ENCODE results near the gene TBC1D22A. TPM values are rescaled to one million over a fixed set of nuclear protein-coding genes. Genes with fewer than 3 reads are reported as not detected.

Gene TBC1D22A
- polyA plus RNA-seq, 3 donors, result 15.4 to 16.5 (median 15.9) TPM

DNA sequence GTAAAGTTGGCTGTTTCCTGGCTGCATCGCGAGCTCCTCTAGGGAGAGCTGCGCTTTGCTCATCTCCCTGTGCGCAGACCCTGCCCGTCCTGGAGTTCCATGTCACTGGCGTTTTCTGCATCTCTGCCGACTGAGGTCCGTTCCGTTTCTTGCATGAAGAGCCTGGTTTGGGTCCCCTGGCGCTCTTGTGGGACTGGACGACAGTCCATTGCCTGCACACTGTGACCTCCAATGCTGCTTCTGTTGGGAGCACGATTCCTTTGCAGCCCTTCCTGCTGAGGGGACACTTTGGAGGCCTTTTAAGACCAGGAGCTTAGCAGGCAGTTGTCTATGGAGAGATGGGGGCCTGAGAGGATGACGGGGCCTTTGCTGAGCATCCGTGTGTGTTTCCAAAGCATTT is 90.3 kb downstream of the TBC1D22A start:
- DNase-seq (ENCODE audit: low read depth in 3 of 3, low spot score in 2 of 3), result no peak

DNA sequence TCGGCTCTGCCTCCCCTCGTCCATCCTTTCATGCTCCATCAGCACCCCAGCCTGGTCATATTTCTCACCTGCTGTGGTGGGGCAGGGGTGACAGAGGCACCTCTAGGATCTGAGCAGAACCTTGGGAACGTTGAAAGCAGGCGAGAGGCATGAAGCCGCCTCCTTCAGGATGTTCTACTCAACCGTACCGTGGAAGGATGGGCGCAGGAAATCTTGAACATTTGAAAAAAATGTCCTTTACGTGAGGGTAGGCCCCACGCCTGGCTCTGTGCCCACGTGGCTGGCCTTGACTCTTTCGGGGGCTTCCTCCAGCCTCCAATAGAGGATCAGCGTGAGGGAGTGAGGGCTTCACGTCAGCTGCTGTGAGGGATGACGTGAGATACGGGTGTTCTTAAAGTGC is 90.7 kb downstream of the TBC1D22A start:
- no peak for DNase-seq (ENCODE audit: low read depth in 3 of 3, low spot score in 2 of 3)

DNA sequence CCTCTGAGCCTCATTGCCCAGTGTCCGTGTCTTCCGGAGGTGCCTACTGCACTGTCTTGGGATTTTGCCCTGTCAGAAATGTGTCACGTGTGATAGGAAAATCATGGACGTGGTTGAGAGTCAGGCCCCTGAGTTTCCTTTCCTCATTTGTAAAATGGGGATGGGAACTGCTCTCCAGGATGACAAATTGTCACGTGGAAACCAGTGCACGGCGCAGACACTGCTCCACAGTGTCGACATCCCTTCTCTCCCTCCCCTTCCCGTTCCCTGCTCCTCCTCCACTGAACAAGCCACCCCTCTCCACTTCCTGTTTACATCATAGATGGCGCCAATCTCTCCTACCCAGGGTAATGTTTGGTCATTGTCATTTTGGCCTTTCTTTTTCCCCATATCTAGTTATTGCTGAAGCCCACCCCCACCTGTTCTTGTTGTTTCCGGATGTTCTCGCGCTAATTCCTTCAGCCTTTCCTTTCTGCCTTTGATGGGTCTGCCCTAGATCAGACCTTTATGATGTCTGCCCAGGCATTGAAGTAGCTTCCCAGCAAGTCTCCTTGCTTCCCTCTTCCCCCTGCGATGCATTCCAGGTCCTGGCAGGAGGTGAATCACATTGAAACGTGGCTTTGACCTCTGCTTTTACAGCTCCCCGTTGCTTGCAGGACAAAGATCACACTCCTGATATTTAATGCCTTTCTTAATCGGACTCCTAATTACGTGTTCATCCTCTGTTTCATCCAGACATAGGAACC is 91.8 kb downstream of the TBC1D22A start:
- DNase-seq (ENCODE audit: low read depth in 3 of 3, low spot score in 2 of 3), result no peak

GRCh38 chr22:46855681-46856080 is 93.2 kb downstream of the TBC1D22A start:
- DNase-seq (ENCODE audit: low read depth in 3 of 3, low spot score in 2 of 3), result no peak

DNA sequence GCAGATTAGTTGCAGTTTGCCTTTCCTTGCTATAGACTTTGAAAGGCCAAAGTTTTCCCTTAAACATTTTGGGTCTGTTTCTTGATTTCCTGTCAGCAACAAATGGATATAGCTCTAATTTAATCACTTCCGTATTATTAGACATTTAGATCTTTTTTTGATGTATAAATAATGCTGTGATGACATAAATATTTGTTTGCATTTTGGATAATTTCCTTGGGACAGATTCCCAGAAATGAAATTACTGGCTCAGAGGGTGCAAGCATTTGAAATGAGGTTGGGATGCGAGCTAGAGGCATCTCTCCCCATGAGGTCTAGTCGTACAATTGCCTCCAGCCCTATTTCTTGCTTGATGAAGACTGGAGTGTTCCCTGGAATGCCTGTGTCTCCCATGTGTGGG is 94.2 kb downstream of the TBC1D22A start:
- DNase-seq (ENCODE audit: low read depth in 3 of 3, low spot score in 2 of 3), result no peak

DNA sequence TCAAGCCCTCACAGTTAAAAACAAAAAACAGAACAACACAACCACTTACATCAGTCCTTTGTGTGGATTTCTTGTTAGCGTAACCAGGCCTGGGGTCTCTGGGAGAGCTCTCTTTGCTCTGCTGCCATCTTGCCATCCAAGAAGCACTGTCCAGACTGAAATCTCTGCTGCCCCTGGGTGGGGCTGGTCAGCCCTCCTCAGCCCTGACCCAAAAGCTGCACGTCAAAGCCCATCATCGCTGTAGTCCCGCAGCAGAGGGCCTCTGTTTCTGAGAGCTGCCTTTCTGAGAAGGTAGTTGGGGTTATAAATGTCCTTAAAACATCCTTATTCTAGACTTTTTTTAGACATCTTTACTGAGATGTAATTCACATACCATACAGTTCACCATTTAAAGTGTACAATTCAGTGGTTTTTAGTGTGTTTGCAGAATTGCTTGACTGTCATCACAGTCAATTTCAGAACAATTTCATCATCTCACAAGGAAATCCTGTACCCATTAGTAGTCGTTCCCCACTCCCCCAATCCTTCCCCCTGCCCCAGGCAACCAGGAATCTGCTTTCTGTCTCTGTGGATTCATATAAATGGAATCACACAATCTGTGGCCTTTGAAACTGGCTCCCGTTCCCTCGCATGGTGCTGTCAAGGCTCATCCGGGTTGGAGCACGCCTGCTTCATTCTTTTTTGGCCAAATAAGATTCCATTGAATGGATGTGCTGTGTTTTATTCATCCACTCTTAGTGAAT is 94.9 kb downstream of the TBC1D22A start:
- DNase-seq (ENCODE audit: low read depth in 3 of 3, low spot score in 2 of 3), result no peak

DNA sequence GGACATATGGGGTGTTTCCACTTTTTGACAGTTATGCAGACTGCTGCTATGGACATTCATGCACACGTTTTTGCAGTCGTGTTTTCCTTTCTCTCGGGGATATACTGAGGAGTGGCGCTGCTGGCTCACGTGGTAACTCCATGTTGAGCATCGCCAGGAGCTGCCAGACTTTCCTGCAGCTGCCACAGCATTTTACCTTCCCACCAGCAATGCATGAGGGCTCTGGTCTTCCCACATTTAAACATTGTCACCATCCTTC is 95.4 kb downstream of the TBC1D22A start:
- no peak for DNase-seq (ENCODE audit: low read depth in 3 of 3, low spot score in 2 of 3)

DNA sequence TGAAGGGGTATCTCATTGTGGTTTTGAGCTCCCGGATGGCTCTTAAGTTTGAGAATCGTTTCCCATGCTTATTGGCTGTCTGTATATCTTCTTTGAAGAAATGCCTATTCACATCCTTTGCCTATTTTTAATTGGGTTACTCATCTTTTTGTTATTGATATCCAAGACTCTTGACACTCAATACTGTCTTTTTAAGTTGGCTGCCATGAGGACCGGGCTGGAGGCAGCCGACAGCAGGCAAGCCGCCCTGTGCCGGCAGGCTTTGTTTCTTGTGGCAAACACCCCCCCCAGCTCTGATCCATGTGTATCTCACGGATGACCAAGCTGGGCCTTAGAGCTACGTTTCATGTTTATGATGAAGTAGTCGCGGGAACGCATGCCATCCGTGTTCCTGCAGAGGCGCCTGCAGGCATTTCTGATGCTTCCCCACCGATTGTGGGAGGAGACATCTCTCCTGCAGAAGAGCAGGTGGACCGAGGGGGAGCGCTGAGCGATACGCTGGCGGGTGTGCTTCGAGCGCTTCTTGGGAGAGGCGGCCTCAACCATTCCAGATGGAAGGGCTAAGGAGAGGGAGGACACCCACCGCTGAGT is 95.8 kb downstream of the TBC1D22A start:
- no peak for DNase-seq (ENCODE audit: low read depth in 3 of 3, low spot score in 2 of 3)

GRCh38 chr22:46860562-46860961 is 98.1 kb downstream of the TBC1D22A start:
- no peak for DNase-seq (ENCODE audit: low read depth in 3 of 3, low spot score in 2 of 3)

GRCh38 chr22:46861468-46862367 is 99.3 kb downstream of the TBC1D22A start:
- no peak for DNase-seq (ENCODE audit: low read depth in 3 of 3, low spot score in 2 of 3)

- DNase-seq (ENCODE audit: low read depth in 3 of 3, low spot score in 2 of 3), result no peak
Measured at GRCh38 chr22:46862418-46863324, 100.2 kb downstream of the TBC1D22A start.

DNA sequence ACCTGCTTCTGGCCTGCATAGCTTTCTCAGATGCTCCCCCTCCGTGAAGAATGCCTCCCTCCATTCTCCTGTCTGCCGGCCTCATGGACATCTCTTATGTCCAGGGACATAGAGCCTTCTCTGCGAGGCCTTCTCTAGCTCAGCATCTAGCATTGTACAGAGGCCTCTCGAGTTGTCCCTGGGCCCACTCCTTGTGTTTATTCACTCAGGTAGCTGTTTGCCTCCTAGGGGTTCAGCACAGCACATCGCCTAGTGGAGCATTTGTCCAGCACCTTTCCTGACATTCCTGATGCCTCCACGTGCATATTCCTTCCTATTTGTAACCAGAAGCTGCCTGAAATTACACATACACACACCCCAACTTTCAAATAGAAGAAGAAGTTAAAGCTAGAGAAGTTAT is 101.3 kb downstream of the TBC1D22A start:
- DNase-seq (ENCODE audit: low read depth in 3 of 3, low spot score in 2 of 3), result no peak

DNA sequence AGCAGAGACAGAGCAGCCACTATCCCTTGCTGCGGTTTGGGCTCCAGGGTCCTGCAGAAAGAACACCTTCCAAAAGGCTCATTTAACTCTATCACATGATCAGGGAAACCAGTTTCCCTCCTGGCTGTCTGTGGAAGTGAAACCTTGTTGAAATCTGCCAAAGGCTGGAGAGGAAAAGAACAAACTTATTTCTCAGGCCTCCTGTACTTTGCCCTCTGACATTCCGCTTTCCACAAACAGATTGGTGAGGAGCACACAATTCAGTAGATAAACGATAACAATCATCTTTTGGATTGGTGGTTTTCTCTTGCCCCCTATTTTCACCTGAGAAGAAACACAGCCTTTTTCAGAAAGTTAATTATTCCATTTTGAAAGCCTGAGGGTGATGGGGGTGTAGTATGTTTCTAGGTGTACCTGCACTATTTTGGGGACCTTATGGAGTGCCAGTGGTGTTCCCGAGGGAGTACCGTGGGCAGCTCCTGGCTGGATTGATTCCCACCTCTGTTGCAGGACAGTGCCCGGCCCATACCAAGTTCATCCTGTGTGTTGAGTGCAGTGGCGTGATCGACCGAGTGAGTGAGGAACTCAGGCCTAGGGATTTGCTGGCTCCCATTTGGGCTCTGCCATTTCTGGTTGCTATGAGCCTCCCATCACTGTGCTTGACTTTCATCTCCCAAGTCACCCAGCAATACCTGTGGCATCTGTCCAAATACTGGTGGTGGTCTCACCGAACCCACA is 102.0 kb downstream of the TBC1D22A start:
- no peak for DNase-seq (ENCODE audit: low read depth in 3 of 3, low spot score in 2 of 3)

DNA sequence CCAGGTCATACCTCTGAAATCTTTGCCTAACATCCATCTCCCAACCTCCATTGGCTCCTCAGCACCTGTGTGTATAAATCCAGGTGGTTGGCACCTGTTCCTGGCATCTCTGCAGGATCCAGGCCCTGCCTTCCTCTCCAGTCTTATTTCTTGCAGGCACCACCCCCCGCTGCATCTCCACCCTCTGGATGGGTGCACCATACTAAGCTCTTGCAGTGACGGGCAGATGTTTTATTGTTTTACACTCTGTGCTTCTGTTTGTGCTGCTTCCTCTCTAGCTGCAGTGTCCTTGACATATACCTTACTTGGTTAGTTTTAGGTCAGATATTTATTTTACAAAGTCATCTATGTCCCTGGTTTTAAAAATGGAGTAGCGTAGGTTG is 102.6 kb downstream of the TBC1D22A start:
- no peak for DNase-seq (ENCODE audit: low read depth in 3 of 3, low spot score in 2 of 3)

GRCh38 chr22:46865642-46866041 is 103.2 kb downstream of the TBC1D22A start:
- DNase-seq (ENCODE audit: low read depth in 3 of 3, low spot score in 2 of 3), result no peak

DNA sequence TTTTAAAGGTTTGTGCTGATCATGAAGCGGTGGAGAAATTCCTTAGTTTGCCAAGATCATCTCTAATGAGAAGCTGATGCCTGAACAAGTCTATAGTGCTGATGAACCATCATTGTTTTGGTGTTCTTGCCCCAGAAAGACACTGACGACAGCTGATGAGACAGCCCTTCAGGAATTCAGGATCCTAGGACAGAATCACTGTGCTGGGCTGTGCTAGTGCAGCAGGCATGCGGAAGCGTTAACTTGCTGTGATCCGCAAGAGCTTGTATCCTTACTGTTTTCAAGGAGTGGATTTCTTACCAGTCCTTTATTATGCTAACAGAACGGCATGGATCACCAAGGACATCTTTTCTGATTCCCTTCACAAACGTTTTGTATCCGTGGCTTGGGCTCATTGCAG is 104.1 kb downstream of the TBC1D22A start:
- no peak for DNase-seq (ENCODE audit: low read depth in 3 of 3, low spot score in 2 of 3)

- DNase-seq (ENCODE audit: low read depth in 3 of 3, low spot score in 2 of 3), result no peak
Measured at GRCh38 chr22:46867106-46867505, 104.7 kb downstream of the TBC1D22A start.

- DNase-seq (ENCODE audit: low read depth in 3 of 3, low spot score in 2 of 3), result no peak
Measured at GRCh38 chr22:46869329-46869728, 106.9 kb downstream of the TBC1D22A start.

DNA sequence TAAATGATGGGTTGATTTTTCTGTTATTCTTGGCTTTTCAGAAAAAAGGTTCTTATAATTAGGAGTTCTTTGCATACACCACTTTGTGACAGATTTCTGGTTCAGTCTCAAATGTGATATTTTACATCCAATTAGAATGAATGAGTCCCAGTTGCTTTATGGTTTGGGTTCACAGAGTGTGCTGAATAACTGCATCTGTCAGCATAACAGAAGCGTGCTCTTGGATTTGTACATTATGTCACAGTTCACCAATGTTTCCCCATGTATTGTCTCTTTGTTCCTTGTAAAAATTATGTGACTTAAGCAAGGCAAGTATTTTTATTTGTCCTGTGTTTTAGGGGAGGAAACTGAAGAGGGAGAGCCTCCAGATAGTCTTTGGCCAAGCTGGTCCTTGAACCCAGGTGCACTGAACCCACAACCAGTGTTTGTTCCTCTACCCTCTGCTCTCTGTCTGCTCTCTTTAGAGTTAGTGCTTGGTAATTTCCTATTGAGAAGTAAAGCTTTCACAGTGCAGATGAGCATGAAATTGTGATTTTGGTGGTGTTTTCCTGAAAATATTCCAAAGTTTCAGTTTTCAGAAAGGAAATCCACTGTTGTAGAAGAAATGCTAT is 107.5 kb downstream of the TBC1D22A start:
- DNase-seq (ENCODE audit: low read depth in 3 of 3, low spot score in 2 of 3), result no peak

Measured in right renal cortex interstitium (tissue), 3 donors.